Measurements from ENCODE around the gene APOD.

DNA sequence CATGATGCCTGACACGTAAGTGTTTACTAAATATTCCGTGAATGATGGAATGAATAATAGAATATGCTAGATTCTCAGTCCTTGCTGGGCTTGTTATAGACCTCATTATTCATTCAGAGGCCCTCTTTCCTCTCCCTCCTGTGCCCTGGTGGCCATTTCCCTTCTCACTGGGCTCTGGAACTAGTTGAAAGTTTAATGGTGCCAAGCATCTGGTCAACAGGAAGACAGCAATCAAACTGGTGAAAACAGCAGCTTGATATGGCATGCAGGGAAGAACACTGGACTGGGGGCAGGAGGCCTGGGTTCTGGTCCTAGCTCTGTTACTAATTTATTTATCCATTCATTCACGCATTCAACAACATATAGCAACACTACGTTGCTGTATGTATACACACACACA lies 3.7 kb upstream of the APOD start:
- TF ChIP-seq, protein P1, sequence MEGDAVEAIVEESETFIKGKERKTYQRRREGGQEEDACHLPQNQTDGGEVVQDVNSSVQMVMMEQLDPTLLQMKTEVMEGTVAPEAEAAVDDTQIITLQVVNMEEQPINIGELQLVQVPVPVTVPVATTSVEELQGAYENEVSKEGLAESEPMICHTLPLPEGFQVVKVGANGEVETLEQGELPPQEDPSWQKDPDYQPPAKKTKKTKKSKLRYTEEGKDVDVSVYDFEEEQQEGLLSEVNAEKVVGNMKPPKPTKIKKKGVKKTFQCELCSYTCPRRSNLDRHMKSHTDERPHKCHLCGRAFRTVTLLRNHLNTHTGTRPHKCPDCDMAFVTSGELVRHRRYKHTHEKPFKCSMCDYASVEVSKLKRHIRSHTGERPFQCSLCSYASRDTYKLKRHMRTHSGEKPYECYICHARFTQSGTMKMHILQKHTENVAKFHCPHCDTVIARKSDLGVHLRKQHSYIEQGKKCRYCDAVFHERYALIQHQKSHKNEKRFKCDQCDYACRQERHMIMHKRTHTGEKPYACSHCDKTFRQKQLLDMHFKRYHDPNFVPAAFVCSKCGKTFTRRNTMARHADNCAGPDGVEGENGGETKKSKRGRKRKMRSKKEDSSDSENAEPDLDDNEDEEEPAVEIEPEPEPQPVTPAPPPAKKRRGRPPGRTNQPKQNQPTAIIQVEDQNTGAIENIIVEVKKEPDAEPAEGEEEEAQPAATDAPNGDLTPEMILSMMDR (IDR thresholded peaks at IDR 0.05; ENCODE audit: low read depth, low read length): no peak
- TF ChIP-seq, protein P2, sequence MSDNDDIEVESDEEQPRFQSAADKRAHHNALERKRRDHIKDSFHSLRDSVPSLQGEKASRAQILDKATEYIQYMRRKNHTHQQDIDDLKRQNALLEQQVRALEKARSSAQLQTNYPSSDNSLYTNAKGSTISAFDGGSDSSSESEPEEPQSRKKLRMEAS (IDR thresholded peaks at IDR 0.05; ENCODE audit: low read depth, low read length): no peak
- no peak for TF ChIP-seq POLR2A (IDR thresholded peaks at IDR 0.05; ENCODE audit: extremely low read depth, insufficient read length)
